Measurements from ENCODE around the gene MARCHF2.

DNA sequence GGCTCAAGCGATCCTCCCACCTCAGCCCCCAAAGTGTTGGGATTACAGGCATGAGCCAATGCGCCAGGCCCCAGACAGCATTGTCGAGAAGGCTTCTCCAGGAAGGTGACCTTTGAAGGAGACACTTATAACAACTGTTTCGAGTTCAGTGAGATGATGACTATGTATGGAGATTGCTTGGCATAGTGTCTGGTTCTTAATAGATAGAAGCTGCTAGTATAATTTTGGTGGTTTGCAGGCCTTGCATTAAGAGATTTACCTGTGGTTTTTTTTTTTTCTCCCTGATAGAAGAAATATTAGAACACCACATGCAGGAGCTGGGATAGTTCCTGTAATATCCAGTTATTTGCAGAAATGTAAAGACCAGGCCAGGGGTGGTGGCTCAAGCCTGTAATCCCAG, 3.7 kb downstream of the MARCHF2 start:
- TF ChIP-seq, protein P1, sequence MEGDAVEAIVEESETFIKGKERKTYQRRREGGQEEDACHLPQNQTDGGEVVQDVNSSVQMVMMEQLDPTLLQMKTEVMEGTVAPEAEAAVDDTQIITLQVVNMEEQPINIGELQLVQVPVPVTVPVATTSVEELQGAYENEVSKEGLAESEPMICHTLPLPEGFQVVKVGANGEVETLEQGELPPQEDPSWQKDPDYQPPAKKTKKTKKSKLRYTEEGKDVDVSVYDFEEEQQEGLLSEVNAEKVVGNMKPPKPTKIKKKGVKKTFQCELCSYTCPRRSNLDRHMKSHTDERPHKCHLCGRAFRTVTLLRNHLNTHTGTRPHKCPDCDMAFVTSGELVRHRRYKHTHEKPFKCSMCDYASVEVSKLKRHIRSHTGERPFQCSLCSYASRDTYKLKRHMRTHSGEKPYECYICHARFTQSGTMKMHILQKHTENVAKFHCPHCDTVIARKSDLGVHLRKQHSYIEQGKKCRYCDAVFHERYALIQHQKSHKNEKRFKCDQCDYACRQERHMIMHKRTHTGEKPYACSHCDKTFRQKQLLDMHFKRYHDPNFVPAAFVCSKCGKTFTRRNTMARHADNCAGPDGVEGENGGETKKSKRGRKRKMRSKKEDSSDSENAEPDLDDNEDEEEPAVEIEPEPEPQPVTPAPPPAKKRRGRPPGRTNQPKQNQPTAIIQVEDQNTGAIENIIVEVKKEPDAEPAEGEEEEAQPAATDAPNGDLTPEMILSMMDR (IDR thresholded peaks at IDR 0.05) = no peak
- no peak for TF ChIP-seq POLR2AphosphoS5 (IDR thresholded peaks at IDR 0.05; ENCODE audit: insufficient read depth in 1 of 2, low read depth in 1 of 2)

All from vagina (tissue), 2 donors.